Measurements from ENCODE around the gene TBK1.
"Not testable (repeated sequence)": the region's sequence is repeated elsewhere in the genome, so short reads cannot be mapped to it uniquely, and the experiment has no call there.

TBK1 gene

DNA sequence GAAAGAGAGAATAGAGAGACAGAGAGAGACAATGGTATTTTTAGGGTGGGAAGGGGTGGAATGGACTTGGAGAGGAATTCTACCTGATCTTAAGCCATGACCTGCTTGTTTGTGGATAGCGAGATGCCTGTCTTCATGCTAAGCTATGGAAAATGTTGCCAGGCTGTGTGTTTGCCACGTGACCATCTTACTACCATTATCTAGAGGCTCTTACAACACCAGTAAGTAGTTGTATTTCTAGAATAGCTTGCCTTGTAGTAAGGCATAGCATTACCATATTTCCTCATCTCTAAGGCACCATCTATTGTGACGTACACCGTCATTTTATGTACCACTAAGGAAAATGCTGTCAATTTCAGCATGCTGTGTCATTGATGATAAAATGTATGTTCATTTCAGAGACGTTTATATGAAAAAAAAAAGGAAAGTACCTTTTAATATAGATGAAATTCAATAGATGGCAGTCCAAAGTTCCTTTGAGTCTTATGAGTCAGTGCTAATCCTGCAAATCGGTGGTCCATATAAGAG, 82.8 kb downstream of the TBK1 start:
- TF ChIP-seq, protein P1, sequence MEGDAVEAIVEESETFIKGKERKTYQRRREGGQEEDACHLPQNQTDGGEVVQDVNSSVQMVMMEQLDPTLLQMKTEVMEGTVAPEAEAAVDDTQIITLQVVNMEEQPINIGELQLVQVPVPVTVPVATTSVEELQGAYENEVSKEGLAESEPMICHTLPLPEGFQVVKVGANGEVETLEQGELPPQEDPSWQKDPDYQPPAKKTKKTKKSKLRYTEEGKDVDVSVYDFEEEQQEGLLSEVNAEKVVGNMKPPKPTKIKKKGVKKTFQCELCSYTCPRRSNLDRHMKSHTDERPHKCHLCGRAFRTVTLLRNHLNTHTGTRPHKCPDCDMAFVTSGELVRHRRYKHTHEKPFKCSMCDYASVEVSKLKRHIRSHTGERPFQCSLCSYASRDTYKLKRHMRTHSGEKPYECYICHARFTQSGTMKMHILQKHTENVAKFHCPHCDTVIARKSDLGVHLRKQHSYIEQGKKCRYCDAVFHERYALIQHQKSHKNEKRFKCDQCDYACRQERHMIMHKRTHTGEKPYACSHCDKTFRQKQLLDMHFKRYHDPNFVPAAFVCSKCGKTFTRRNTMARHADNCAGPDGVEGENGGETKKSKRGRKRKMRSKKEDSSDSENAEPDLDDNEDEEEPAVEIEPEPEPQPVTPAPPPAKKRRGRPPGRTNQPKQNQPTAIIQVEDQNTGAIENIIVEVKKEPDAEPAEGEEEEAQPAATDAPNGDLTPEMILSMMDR (IDR thresholded peaks at IDR 0.05; ENCODE audit: low read length, missing control alignments), result no peak
- no peak for DNase-seq (ENCODE audit: low read depth)
- H3K4me3 ChIP-seq (replicated peaks; ENCODE audit: low read depth, low read length), result no peak overlapping the region

DNA sequence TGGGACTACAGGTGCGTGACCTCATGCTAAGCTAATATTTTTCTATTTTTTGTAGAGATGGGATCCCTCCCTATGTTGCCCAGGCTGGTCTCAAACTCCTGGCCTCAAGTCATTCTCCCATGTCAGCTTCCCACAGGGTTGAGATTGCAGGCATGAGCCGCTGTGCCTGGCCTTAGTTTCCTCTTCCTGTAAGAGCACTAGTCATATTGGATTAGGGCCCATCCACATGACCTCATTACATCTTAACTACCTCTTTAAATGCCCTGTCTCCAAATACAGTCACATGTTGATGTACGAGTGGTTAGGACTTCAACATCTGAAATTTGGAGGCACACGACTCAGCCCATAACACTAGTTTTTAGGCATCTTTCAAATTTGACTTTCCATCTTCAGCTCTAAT, 86.2 kb downstream of the TBK1 start:
- H3K4me3 ChIP-seq (replicated peaks; ENCODE audit: low read depth, low read length), result no peak overlapping the region
- DNase-seq (ENCODE audit: low read depth), result no peak
- TF ChIP-seq, protein P1 (IDR thresholded peaks at IDR 0.05; ENCODE audit: low read length, missing control alignments), result no peak

DNA sequence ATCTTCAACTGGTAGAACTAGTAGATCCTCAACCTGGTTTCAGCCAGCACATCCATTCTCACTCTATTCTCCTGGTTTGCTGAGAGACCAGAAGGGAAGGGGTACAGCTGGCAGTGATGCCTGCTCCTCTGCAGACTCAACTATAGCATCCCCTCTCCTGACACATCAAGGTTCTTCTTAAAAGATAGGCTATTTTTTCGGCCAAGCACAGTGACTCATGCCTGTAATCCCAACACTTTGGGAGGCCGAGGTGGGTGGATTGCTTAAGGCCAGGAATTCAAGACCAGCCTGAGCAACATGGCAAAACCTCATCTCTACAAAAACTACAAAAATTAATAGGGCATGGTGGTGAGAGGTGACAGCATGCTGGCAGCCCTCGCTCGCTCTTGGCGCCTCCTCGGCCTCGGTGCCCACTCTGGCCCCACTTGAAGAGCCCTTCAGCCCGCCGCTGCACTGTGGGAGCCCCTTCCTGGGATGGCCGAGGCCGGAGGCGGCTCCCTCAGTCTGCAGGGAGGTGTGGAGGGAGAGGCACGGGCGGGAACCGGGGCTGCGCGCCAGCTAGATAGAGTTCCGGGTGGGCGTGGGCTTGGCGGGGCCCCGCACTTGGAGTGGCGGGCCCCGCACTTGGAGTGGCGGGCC, 90.6 kb downstream of the TBK1 start:
- DNase-seq (ENCODE audit: low read depth), result peak; percentile 17
- H3K4me3 ChIP-seq (replicated peaks; ENCODE audit: low read depth, low read length), result not testable (repeated sequence)

DNA sequence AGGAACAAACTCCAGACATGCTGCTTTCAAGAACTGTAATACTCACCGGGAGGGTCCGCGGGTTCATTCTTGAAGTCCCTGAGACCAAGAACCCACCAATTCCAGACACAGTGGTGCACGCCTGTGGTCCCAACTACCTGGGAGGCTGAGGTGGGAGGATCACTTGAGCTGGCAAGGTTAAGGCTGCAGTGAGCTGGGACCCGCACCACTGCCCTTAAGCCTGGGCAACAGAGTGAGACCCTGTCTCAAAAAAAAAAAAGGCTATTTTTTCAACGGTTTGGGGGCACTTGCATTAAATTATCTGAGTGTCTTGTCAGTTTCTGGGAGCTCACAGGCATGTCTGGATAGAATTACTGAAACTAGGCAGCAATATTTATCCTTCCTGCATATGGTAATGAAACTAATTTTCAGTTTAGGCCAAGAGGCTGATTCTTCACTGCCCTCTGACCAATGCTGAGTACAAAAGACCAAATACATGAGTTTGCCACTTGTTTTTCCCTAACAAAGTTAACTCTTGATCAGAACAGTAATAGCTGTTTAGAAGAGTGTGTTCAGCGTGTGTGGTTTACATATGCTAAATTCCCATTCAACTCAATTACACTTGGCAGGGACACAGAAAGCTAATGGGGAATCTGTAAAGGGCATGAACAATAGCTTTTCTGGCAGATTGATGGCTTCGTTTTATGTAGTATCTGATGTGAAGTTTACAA, 92.6 kb downstream of the TBK1 start:
- TF ChIP-seq, protein P1 (IDR thresholded peaks at IDR 0.05; ENCODE audit: low read length, missing control alignments), result no peak
- DNase-seq (ENCODE audit: low read depth), result no peak
- H3K4me3 ChIP-seq (replicated peaks; ENCODE audit: low read depth, low read length), result no peak overlapping the region

DNA sequence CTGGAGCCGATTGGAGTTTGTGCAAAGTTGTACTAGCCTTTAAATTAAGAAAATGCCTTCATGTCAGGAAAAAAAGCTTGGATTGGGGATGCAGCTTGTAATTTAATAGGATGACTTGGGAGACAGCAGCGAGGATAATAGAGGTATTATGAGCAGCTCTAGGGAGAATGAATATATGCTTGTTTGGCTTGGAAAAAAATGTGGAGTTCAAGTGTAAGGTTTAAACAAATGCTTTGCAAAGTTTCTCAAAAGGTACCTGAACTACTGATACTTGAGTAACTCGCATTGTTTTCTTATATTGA, 93.1 kb downstream of the TBK1 start:
- DNase-seq (ENCODE audit: low read depth), result no peak
- no peak overlapping the region for H3K4me3 ChIP-seq (replicated peaks; ENCODE audit: low read depth, low read length)
- TF ChIP-seq, protein P1 (IDR thresholded peaks at IDR 0.05; ENCODE audit: low read length, missing control alignments), result no peak

DNA sequence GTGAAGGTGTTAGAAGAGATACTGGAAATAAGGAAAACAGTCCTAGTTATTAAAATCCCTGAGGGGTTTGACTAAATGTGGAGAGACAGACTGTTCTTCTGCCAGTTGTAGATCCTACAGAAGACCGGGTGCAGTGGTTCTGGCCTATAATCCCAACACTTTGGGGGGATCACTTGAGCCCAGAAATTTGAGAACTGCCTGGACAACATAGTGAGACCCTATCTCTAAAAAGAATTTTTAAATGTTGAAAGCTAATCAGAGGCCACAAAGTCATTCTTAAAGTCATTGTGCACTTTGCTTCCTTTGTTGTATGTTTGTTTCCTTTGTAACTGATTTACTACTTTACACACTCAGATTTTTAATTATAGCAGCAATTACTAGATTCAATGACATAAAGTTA, 97.2 kb downstream of the TBK1 start:
- no peak for DNase-seq (ENCODE audit: low read depth)
- TF ChIP-seq, protein P1 (IDR thresholded peaks at IDR 0.05; ENCODE audit: low read length, missing control alignments), result no peak

DNA sequence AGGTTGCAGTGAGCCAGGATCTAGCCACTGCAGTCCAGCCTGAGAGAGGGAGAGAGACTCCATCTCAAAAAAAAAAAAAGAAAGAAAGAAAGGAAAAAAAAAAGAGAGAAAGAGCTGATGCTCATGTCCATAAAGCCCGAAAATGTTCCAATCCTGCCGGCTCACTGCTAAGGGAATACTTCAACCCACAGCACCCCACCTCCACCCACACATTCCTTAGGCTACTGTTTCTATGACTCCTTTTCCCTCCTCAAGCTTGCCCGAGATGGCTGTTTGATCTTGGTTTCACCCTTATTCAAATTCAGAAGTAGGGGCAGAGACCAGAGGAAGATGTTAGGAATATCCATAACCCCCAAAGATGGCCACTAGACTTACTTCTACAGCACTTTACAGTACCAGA, 98.8 kb downstream of the TBK1 start:
- TF ChIP-seq, protein P1 (IDR thresholded peaks at IDR 0.05; ENCODE audit: low read length, missing control alignments), result no peak
- no peak for DNase-seq (ENCODE audit: low read depth)
- no peak overlapping the region for H3K4me3 ChIP-seq (replicated peaks; ENCODE audit: low read depth, low read length)

More for the DNA sequence above, 97.2 kb downstream of the TBK1 start:
- H3K4me3 ChIP-seq (replicated peaks; ENCODE audit: low read depth, low read length), result no peak overlapping the region
